KMS-11 (cell line): ENCODE measurements around the gene GALNTL6.

Experiments used
- H2AFZ ChIP-seq: fragments of 200-600 bp; sonication (generic); 2 replicates; pipeline ENCODE4 v1.6.1; 2016; ENCODE audit warnings: antibody characterized with exemption, mixed run types, low read depth
- H3K27ac ChIP-seq: fragments of 200-600 bp; sonication (generic); 2 replicates; pipeline ENCODE4 v1.6.1; 2016; ENCODE audit warnings: mild to moderate bottlenecking, mixed run types
- H3K27me3 ChIP-seq: fragments of 200-600 bp; sonication (generic); 2 replicates; pipeline ENCODE4 v1.6.1; 2017; ENCODE audit warnings: mild to moderate bottlenecking, low read depth, mixed run types, moderate library complexity; ENCODE audit not compliant: insufficient read depth
- H3K36me3 ChIP-seq: fragments of 200-600 bp; sonication (generic); 2 replicates; pipeline ENCODE4 v1.6.1; 2017; ENCODE audit warnings: mild to moderate bottlenecking, mixed run types; ENCODE audit not compliant: insufficient read depth
- H3K4me1 ChIP-seq: fragments of 200-600 bp; sonication (generic); 2 replicates; pipeline ENCODE4 v1.6.1; 2016; ENCODE audit warnings: mild to moderate bottlenecking, low read depth, mixed run types; ENCODE audit not compliant: poor library complexity, severe bottlenecking
- H3K4me2 ChIP-seq: fragments of 200-600 bp; sonication (generic); 2 replicates; pipeline ENCODE4 v1.7.0; 2016; ENCODE audit warnings: mild to moderate bottlenecking, mixed run types
- H3K4me3 ChIP-seq: fragments of 200-600 bp; sonication (generic); IDR thresholded peaks from 2 replicates; pipeline ENCODE4 v1.6.1; 2017; ENCODE audit warnings: low read depth, low read length, mixed read lengths; ENCODE audit not compliant: insufficient read depth
- H3K79me2 ChIP-seq: fragments of 200-600 bp; sonication (generic); 2 replicates; pipeline ENCODE4 v1.6.1; 2016; ENCODE audit warnings: low read depth, mixed run types; ENCODE audit not compliant: insufficient read depth
- H3K9ac ChIP-seq: fragments of 200-600 bp; sonication (generic); 2 replicates; pipeline ENCODE4 v1.6.1; 2016; ENCODE audit warnings: mild to moderate bottlenecking, mixed run types
- H4K20me1 ChIP-seq: fragments of 200-600 bp; sonication (generic); 2 replicates; pipeline ENCODE4 v1.6.1; 2016; ENCODE audit warnings: mild to moderate bottlenecking, mixed run types; ENCODE audit not compliant: insufficient read depth
- CTCF ChIP-seq: fragments of 200-600 bp; sonication (generic); conservative IDR thresholded peaks from 2 replicates; pipeline ENCODE4 v1.6.1; 2017; ENCODE audit warnings: low read depth, mild to moderate bottlenecking, antibody characterized with exemption, low read length, moderate library complexity, mixed read lengths

GALNTL6 gene

GRCh38 chr4:172826346-172826745 lies 1013.1 kb downstream of the GALNTL6 start:
- no peak for TF ChIP-seq CTCF
- no peak overlapping the region for H3K9ac ChIP-seq

GRCh38 chr4:172826861-172827260 lies 1013.7 kb downstream of the GALNTL6 start:
- Histone ChIP-seq H3K36me3 (no peaks in the 10 kb centered on the region), H3K4me2 (peak overlapping the region; percentile 29; the same call in 1 of the 2 replicates), H3K79me2 (no peaks in the 10 kb centered on the region), H3K4me3 (no peak overlapping the region), H3K4me1 (peaks cover 19% of the 10 kb centered on the region), H4K20me1 (no peaks in the 10 kb centered on the region), H3K9ac (no peak overlapping the region), H3K27ac (no peak overlapping the region), H3K27me3 (no peaks in the 10 kb centered on the region; the same call in 1 of the 2 replicates), H2AFZ (no peak overlapping the region; the same call in 1 of the 2 replicates)
- no peak for TF ChIP-seq CTCF

More at GRCh38 chr4:172826346-172826745, 1013.1 kb downstream of the GALNTL6 start:
- Histone ChIP-seq H3K27me3 (no peaks in the 10 kb centered on the region; the same call in 1 of the 2 replicates), H3K4me1 (peaks cover 21% of the 10 kb centered on the region), H2AFZ (no peak overlapping the region), H4K20me1 (no peaks in the 10 kb centered on the region), H3K27ac (no peak overlapping the region), H3K4me3 (no peak overlapping the region), H3K36me3 (no peaks in the 10 kb centered on the region), H3K4me2 (no peak overlapping the region), H3K79me2 (no peaks in the 10 kb centered on the region)

- H2AFZ ChIP-seq, result peak overlapping the region; percentile 38; the same call in 1 of the 2 replicates
- H3K27me3 ChIP-seq, result no peaks in the 10 kb centered on the region
- H3K27ac ChIP-seq, result no peak overlapping the region
- H3K4me3 ChIP-seq, result no peak overlapping the region
- TF ChIP-seq CTCF, result peak; percentile 90
- peaks cover 19% of the 10 kb centered on the region for H3K4me1 ChIP-seq
- H3K4me2 ChIP-seq, result no peak overlapping the region
- no peaks in the 10 kb centered on the region for H4K20me1 ChIP-seq
- H3K79me2 ChIP-seq, result no peaks in the 10 kb centered on the region
- H3K36me3 ChIP-seq, result no peaks in the 10 kb centered on the region
- H3K9ac ChIP-seq, result no peak overlapping the region
Observed at GRCh38 chr4:172830295-172830764, 1017.1 kb downstream of the GALNTL6 start.

- H3K79me2 ChIP-seq, result no peaks in the 10 kb centered on the region
- no peak for TF ChIP-seq CTCF
- H3K4me3 ChIP-seq, result no peak overlapping the region
- no peaks in the 10 kb centered on the region for H3K36me3 ChIP-seq
- H3K27me3 ChIP-seq, result no peaks in the 10 kb centered on the region
- H2AFZ ChIP-seq, result no peak overlapping the region
- no peaks in the 10 kb centered on the region for H4K20me1 ChIP-seq
- H3K9ac ChIP-seq, result no peak overlapping the region
- no peak overlapping the region for H3K4me2 ChIP-seq
- no peaks in the 10 kb centered on the region for H3K4me1 ChIP-seq
- no peak overlapping the region for H3K27ac ChIP-seq
Observed at GRCh38 chr4:172836661-172837060, 1023.5 kb downstream of the GALNTL6 start.
